ENCODE data around the gene HOXA3. TPM values are rescaled to one million over a fixed set of nuclear protein-coding genes. Genes with fewer than 3 reads are reported as not detected.

HOXA3 gene
- total RNA-seq, 3 donors from 2014 or later (not counting 1 experiment from before 2014, with no cell fraction given): 0.32 to 0.78 (median 0.35) TPM

- Mint-ChIP-seq H3K27ac (no peak overlapping the region), H3K4me1 (peaks cover 49 to 50% of the 10 kb centered on the region in 2 donors), H3K27me3 (ENCODE audit: low read depth in 2 of 2) (peaks cover 46 to 72% of the 10 kb centered on the region in 2 donors), H3K36me3 (peaks cover 36% of the 10 kb centered on the region), H3K4me3 (no peak overlapping the region), H3K9me3 (no peaks in the 10 kb centered on the region)
- peaks cover 30% of the 10 kb centered on the region for H3K27me3 ChIP-seq (ENCODE audit: control insufficient read depth, insufficient read depth, low read length)
- no peaks in the 10 kb centered on the region for H3K9me3 ChIP-seq (ENCODE audit: control insufficient read depth, insufficient read depth, low read length)
- 97% methylated on average over 8 of the region's 8 CpGs for WGBS (ENCODE audit: insufficient coverage)
- no peak overlapping the region for H3K4me3 ChIP-seq (ENCODE audit: low read length)
- TF ChIP-seq CTCF (IDR thresholded peaks at IDR 0.05): no peak
- no peak for ATAC-seq
- no peak overlapping the region for H3K27ac ChIP-seq (ENCODE audit: low read length)
- peaks cover 3% of the 10 kb centered on the region for H3K36me3 ChIP-seq (ENCODE audit: control insufficient read depth, insufficient read depth, low read length)
- H3K4me1 ChIP-seq (ENCODE audit: control insufficient read depth, insufficient read depth, low read length): peaks cover 34% of the 10 kb centered on the region
- no peak for DNase-seq
- intact Hi-C loops (cut with micrococcal nuclease): no loop called here
Observed at GRCh38 chr7:27100694-27101170, 51.7 kb downstream of the HOXA3 start.

- Mint-ChIP-seq H3K36me3 (peaks cover 36% of the 10 kb centered on the region), H3K9me3 (no peaks in the 10 kb centered on the region), H3K27ac (no peak overlapping the region), H3K4me3 (no peak overlapping the region), H3K4me1 (peaks cover 56 to 61% of the 10 kb centered on the region in 2 donors), H3K27me3 (ENCODE audit: low read depth in 2 of 2) (peaks cover 49 to 64% of the 10 kb centered on the region in 2 donors)
- no peak for TF ChIP-seq CTCF (IDR thresholded peaks at IDR 0.05)
- H3K4me3 ChIP-seq (ENCODE audit: low read length): no peak overlapping the region
- no peaks in the 10 kb centered on the region for H3K9me3 ChIP-seq (ENCODE audit: control insufficient read depth, insufficient read depth, low read length)
- H3K4me1 ChIP-seq (ENCODE audit: control insufficient read depth, insufficient read depth, low read length): peaks cover 42% of the 10 kb centered on the region
- 95% methylated on average over 7 of the region's 8 CpGs for WGBS (ENCODE audit: insufficient coverage)
- H3K27ac ChIP-seq (ENCODE audit: low read length): no peak overlapping the region
- H3K27me3 ChIP-seq (ENCODE audit: control insufficient read depth, insufficient read depth, low read length): peaks cover 34% of the 10 kb centered on the region
- DNase-seq (no peak), ATAC-seq (no peak)
- H3K36me3 ChIP-seq (ENCODE audit: control insufficient read depth, insufficient read depth, low read length): peaks cover 3% of the 10 kb centered on the region
- intact Hi-C loops (cut with micrococcal nuclease): loop anchor here (5.0 kb wide), 1 partner anchor 53 kb away; the partner anchor contains the start of gene HOXA3
Observed at GRCh38 chr7:27099453-27100370, 52.7 kb downstream of the HOXA3 start.

- ATAC-seq: no peak
- WGBS (ENCODE audit: insufficient coverage): 57% methylated on average over 36 of the region's 38 CpGs
- peaks cover 3% of the 10 kb centered on the region for H3K36me3 ChIP-seq (ENCODE audit: control insufficient read depth, insufficient read depth, low read length)
- Mint-ChIP-seq H3K4me3 (peak overlapping the region; percentile 52), H3K4me1 (peaks cover 61 to 69% of the 10 kb centered on the region in 2 donors), H3K27me3 (ENCODE audit: low read depth in 2 of 2) (peaks cover 47 to 64% of the 10 kb centered on the region in 2 donors), H3K27ac (peak overlapping the region; percentile 11 to 27), H3K9me3 (no peaks in the 10 kb centered on the region), H3K36me3 (peaks cover 32% of the 10 kb centered on the region)
- peaks cover 27% of the 10 kb centered on the region for H3K27me3 ChIP-seq (ENCODE audit: control insufficient read depth, insufficient read depth, low read length)
- no peak for TF ChIP-seq CTCF (IDR thresholded peaks at IDR 0.05)
- no peak overlapping the region for H3K27ac ChIP-seq (ENCODE audit: low read length)
- intact Hi-C loops (cut with micrococcal nuclease): loop anchor here (5.0 kb wide), 1 partner anchor 53 kb away; the partner anchor contains the start of gene HOXA3
- H3K4me1 ChIP-seq (ENCODE audit: control insufficient read depth, insufficient read depth, low read length): peaks cover 42% of the 10 kb centered on the region
- no peak for DNase-seq
- no peaks in the 10 kb centered on the region for H3K9me3 ChIP-seq (ENCODE audit: control insufficient read depth, insufficient read depth, low read length)
- H3K4me3 ChIP-seq (ENCODE audit: low read length): no peak overlapping the region
Observed at GRCh38 chr7:27098578-27099451, 53.6 kb downstream of the HOXA3 start.
